ENCODE results near the gene MCFD2.

Gene MCFD2

DNA sequence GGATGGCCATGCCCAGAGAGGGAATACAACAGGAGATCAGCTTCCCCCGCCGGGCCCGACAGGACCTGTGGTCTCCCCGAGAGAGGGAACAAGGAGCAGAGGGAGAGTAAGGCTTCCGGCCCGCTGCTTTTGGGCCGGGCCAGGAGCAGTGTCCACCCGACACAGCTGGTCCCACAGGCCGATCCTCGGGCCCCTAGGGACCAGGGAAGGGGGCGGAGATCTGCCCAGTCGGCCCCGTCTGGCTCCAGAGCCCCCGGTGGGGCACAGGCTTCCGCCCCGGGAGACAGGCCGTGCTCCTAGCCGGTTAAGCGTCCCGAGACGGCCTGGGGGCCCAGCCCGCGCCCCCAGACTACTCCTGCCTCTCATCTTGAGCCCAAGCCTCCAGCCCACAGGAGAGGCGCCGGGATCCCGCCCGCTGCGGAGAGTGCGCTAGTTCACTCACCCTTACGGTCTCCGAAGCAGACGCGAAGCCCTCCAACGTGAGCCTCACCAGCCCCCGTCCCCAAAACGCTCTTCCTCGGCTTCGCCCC lies at the start of gene MCFD2:
Gene MCFD2 (minus strand): TSS at position 526 of the 530 bp plus-strand sequence. CDS start 6,635 bp downstream, outside the sequence.
- no peak for DNase-seq

DNA sequence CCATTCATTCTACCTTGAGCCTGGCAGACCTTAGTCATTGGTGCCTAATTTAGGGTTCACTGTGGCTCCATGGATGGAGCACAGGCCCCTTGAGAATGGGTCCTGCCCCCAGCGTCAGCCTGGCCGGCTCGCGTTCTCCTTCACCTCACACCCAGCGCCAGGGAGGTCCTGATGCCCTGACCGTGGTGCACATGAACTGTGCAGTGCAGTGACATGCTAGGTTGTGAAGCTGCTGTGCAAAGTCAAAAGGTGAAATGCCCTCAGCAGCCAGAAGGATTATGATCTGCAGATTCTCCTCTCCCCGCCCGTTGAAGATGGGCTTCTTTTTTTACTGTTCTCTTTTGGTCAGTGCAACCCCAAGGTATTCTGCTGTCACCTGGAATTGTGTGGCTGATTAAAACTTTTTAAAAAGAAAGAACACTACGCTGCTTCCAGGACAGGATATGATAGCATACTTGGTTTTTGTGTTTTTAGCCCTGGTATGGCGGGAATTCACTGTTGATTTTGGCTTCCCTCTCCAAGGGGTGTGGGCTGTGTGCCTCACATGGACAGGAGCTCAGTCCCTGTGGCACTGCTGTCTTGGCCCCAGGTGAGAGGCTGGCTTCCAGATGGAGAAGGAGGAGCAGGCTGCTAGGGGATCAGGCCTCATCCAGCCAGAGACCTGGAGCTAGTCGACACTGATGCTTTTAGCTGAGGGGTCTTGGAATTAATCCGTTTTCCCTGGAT lies 49.4 kb upstream of the MCFD2 start:
- no peak for DNase-seq

DNA sequence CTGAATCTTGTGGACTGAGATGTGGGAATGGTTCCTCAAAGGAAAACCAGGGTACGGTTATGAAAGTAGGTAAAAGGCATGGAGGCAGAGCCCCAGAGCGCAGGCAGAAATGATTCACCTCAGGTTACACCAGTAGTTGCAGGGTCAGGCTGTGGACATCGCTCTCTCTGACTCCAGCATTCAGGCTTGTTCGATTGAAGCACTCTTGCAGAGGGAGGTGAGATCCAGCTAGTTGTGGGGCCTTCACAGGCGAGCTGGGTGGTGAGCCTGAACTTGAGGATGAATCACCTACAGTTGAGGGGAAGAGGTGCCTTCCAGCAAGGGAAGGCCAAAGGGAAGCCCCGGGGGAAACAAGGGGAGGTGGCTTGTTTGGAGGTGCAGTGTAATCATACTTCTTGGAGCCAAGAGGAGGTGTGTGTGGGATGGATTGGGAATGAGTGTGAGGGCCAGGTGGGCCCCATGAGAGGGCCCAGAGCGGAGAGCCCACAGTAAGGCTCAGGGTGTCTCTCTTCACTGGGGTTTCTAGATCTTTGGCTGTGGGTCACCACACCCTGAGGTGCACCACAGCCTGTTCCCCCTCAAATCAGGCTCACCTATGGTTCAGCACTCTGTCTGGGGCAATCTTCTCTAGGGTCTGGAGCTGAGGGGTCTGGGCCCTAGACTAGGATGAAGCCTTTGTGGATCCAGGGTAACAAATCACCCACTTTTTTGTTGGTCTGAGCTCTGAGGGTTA lies 48.5 kb upstream of the MCFD2 start:
- no peak for DNase-seq

DNA sequence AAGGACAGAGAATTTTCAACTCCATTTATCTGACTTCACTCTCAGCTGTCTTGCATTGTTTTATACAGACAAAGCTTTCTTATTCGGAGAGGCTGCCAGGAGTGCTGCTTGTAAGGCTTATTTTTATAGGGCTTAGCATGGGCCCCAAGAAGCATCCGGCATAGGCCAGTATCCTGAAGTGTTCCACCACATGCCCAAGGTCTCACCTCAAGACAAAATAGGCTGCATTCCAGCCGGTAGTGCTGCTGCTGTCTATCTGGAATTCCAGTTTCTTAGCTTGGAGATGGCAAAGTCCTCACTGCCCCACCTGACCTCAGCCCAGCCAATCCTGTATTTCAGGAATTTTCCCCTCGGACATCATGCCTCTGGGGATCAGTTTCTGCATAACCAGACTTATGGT lies 47.6 kb upstream of the MCFD2 start:
- DNase-seq = no peak

DNA sequence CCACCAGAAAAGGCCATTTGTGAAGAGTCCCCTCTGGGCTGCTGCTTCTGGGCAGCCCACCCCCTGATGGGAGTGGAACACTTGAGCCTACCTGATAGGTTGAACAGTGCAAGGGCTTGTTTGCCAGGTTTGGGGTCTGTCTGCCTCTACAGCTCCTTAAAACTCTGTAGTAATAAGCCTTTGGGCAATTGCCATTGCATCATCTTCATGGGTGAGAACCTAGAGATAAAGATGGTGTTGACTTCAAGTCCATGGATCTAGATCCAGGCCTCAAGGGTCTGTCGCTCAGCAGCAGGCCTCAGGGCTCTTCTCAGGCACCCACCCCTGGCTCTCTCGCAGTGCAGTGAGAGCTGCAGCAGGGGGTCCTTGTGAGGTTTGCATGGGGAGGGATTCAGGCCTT lies 47.1 kb upstream of the MCFD2 start:
- DNase-seq = no peak

DNA sequence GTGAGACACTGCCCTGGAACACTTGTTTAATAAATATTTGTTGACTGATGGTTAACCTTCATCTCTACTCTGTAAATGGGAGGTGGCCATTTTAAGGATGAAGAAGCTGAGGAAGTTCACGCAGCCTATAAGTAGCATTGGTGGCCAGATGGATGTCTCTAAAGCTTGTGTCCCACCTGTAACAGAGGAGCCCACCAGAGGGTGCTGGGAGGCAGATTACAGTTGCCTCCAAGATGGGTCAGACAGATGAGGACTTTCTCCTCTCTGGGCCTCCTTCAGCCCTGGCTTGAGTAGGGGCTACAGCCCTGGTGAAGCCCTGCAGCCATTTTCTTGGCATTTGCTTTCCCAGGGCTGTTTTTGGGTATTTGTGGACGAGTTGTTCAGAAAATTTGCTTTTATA lies 45.0 kb upstream of the MCFD2 start:
- no peak for DNase-seq

DNA sequence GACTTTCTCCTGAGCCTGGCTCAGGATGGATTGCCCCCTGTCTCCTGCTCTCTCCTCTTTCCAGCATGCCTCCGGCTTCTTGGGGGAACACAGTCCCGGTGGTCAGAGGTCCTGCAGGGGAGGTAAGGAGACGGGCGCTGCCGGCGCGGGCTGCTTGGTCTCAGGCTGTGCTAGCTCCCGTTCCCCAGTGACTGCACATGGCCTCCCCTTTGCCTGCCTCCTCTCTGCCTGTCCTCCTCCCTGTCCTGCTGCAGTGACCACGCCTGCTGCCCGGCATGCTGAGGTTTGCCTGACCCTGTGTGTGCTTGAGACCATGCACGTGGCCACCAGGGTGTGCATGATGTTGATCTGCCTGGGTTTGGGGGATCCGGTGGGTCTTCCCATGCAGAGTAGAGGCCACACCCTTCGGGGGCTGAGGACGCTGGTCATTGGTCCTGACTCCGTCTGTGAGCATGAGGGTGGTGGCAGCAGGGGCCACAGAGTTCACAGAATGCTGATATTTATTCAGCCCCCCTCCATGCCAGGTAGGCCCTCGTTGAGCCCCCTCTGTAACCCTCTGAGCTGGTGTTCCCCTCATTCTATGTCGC lies 42.9 kb upstream of the MCFD2 start:
- DNase-seq = no peak

DNA sequence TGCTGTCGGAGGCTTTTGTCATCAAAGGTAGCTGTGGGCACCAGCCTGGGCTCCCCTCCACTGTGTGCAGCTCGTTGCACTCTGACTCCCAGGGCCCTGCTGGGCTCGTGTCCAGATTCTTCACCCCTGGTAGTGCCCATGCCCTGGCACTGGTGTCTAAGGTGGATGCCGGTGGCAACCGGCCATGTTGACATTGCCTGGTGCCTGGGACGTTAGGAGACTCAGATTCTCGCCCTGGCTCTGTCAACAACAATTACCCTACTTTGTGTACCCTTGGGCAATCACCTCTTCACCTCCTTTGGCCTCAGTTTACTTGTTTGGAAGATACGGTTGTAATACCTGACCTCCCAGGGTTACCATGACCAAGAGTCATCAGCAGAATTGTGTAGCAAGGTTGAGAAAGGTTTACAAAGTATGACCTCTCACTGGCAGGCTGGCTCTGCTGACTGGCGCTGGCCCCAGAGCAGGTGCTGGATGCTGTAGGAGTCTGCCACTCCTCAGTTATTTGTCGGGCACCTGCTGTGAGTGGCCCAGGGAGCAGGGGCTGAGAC lies 41.5 kb upstream of the MCFD2 start:
- no peak for DNase-seq

DNA sequence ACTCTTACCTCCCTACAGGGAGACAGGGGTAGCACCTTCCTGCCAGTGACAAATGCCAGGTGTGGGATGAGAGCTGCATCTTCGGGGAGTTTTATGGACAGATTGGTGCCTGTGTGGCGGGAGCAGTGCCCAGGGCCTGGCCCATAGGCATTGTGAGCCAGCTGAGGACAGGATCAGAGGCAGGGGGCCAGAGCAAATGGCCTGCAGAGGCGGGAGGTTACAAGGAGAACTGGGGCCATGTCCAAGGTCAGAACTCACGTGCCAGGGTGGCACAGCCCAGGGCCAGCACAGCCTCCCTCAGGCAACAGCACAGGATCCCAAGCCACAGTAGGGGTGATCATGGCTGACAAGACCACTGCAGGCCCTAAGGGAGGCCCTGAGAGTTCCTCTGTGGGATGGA lies 40.2 kb upstream of the MCFD2 start:
- no peak for DNase-seq

DNA sequence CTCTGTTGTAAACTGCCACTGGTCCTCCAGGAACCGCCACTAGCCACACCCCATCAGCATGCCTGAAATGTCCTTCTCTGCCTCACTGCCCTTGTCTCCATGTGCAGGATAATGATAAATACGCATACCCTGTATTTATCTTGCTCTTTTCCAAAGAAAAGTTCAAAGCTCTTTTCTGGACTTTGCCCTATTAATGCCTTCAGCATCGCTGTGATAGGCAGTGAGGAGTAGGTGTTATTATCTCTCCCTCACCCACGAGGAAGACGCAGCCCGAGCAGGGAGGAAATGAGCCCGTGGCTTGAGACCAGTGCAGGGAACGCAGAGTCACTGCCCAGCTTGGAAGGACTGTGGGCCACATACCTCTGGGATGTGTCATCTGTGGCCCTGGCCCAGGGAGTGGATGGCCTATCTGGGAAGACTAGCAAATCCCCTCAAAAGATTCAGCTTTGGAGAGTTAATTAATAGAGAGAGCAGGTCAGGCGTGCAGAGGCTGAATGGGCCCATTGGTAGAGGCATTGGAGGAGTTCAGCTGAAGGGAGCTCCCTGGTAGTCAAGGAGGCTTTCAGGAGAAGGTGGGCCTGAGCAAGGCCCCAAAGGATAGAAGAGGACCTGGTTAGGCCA lies 39.5 kb upstream of the MCFD2 start:
- DNase-seq = peak; percentile 36

DNA sequence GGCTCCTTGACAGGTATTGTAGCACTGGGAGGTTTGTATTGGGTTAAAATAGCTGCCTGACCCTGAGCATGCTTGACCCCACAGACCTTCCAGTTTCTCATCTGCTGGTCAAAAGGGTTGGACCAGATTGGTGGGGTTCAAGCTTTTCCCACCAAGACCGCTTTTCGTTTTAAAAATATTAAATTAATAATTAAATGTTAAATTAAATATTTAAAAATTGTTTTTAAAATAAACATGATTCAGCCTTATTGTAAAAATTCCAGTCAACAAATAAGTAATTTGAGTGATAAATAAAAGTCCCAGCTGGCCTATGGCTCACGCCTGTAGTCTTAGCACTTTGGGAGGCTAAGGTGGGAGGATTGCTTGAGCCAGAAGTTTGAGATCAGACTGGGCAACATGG lies 36.6 kb upstream of the MCFD2 start:
- no peak for DNase-seq

DNA sequence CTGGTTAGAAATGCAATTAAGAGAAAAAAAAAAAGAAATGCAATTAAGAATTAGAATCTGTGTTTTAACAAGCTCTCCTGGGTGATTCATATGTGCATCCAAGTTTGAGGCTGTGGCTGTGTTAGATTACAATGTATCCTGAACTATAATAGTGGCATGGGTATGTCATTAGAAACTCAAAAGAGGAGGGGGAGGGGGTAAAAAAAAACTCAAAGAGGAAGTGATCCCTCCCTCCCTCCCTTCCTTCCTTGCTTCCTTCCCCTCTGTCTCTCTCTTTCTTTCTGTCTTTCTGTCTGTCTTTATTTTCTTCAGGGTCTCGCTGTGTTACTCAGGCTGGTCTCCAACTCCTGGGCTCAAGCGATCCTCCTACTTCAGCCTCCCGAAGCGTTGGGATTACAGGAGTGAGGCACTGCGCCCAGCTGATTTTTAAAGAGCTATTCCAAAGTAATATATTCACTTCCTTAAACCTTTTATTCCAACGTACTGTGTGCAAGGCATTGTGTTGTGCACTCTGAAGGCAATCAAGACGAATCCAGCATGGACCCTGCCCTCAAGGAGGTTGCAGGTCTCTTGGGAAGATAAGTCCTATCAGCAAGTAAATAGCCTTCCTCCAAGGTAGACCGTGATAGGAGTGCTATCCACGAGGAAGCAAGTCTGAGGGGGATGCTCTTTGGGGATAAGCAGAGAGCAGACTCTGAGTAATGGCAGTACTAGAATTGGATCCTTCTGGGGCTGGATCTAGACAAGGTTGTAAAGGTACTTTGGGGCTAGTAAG lies 35.9 kb upstream of the MCFD2 start:
- DNase-seq = no peak

DNA sequence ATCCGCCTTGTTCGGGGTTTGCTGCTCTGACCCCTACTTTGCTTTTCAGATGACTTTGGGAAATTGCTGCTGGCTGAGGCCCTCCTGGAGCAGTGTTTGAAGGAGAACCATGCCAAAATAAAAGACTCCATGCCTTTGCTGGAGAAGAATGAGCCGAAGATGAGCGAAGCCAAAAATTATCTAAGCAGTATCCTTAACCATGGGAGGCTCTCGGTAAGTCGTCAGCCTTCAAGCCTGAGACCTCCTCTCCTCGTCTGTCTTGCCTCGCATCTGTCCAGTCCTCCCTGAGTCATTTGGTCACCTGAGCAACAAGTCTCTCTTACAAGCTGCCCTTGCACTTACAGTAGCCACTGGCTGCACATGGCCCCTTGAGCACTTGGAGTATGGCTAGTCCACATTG lies 34.7 kb upstream of the MCFD2 start:
- DNase-seq = no peak

DNA sequence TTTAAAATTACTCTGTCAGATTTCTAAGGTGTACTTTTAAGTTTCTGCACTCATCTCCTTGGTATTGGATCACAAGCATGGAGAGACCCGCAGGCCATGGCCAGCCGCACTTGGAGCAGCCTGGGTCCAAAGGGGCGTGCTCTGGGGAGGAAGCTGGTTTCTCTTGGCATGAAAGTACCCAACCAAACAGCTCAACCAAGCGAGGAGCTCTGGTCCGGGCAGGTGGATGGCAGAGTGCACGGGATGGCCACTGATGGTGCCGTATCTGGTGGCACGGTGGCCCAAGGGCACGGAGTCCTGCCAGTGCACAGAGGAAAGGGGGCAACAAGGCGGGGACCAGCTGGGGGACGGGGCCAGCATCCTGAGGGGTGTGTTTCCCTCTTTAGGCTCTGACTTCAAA lies 32.2 kb upstream of the MCFD2 start:
- no peak for DNase-seq

DNA sequence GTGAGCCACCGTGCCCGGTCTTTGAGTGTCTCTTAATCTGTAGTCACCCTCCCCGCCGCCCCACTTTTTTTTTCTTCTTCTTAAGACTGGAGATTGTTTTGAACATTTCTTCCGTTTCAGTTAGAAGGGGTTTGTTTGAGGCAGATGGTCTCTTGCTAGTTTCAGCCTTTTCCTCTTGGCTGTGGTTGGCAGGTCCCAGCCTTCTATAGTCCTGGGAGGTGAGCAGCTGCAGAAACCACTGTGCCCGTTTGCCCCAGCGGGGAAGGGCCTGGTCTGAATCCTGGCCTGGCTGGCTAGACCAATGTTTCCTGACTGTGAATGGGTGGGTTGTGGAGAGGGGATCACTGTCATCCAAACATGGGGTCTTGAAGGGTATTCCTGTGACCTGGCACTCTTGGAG lies 30.1 kb upstream of the MCFD2 start:
- no peak for DNase-seq

DNA sequence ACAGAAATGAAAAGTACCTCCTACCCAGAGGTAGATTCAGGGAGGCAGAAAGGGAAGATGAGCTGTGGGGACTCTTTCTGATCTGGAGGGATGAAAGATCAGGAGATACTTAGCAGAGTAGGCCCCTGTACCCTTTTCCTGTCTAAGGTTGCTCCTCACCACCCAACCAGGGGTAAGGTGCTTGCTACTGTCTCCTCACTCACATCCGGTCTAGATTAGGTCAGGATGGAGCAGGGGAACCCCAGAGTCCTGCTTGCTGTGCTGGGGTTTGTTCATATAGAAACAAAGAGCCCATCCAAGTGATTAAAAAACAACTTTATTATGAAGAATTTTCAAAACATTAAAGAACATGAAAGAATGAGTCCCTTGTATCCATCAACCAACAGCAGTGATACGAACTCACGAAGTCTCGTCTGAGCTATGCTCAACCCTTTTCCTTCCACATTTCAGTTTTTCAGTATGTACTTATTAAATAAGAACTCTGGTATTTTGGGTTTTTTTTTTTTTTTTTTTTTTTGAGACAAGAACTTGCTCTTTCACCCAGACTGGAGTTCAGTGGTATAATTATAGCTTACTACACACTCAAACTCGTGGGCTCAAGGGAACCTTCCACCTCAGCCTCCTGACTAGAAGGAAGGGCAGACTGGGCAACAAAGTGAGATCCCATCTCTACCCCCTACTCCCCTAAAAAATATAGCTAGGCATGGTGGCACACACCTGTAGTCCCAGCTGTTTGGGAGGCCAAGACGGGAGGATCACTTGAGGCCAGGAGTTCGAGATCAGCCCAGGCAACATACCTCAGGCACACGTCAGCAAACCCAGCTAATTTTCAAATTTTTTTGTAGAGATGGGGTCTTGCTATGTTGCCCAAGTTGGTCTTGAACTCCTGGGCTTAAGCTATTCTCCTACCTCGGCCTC lies 28.5 kb upstream of the MCFD2 start:
- no peak for DNase-seq

DNA sequence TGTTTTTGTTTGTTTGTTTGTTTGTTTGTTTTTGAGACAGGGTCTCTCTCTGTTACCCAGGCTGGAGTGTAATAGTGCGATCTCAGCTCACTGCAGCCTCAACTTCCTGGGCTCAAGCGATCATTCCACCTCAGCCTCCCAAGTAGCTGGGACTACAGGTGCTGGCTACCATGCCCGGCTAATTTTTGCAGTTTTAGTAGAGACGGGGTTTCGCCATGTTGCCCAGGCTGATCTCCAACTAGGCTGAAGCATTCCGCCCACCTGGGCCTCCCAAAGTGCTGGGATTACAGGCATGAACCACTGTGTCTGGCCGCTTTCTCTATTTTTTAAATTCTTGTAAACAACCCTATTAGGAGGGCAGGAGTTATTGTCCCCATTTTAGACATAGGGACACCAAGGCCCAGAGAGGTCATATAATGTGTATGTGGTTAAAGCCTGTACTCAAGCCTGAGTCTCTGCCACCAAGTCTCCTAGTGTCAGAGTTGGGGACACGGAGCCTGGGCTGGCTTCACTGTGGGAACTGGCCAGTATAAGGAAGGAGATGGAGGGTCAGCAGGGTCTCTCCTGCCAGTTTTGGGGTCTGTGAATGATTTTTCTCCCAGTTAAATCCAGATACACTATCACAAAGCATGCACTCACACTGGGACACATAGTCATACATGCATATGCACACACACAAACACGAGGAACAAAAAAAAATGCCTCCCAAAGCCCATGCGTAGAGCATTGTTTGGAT lies 27.5 kb upstream of the MCFD2 start:
- no peak for DNase-seq

DNA sequence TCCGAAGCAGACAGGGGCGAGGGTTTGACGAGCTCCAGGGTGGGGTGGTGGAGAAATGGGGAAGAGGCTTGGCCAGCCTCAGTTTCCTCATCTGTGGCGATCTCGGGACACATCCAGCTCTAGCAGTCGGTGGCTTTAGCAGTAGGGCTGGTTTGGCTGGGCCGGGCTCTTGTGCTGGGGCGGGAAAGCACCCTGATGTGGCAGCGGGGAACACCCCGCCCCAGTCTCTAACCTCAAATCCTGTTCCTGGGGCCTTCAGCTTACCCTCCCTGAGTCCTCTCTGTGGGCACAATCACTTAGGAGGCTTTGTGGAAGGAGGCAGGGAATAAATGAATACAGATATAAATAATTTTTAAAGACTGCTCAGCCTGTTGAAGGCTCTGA lies 26.5 kb upstream of the MCFD2 start:
- DNase-seq = peak; percentile 54

DNA sequence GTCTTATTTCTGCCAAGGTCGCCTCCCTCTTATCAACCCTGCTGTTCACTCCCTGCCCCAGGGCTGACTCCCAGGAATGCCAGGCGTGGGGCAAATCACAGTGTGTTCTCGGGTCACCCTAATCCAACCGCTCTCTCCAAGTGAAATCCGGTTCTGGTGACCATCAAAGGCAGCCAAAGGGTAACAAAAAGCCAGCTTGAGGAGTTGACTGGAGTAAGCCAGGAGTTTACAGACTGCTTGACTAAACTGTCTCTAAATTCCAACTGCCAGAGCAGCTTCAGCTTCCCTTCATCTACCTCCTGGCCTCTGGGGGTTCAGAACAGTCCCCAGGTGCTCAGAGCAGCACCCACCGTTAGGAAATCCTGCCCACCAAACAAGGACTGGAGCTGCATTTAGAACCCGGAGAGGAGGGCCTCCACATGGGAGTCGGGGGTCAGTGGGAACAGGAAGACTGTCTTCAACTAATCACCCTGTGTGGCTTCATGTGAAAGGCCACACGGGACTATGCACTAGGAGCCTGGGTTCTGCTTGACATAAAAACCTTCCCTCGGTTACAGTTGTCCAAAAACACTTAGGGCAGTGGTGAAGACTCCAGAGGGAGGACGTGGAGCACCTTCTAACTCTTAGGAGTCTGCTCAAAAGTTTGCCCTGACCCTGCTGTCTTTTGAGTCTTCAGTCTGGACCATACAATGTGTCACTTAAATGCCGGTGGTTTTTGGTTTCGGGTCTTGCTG lies 24.2 kb upstream of the MCFD2 start:
- no peak for DNase-seq

DNA sequence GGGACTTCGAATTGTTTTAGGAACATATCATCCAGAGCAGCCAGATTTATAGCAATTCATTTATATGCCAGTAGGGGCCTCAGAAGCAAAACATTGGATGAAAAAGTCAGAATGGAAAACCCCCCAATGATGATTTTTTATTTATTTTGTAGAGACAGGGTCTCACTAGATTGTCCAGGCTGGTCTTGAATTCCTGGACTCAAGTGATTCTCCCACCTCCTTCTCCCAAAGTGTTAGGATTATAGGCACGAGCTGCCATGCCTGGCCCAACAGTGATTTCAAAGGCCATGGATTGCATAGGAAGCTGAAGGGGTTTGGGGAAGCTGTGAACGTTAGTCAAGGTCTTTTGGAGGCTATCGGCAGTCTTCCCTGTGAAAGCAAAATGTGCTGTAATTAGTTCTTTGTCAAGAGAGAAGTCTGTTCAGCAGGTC lies 21.9 kb upstream of the MCFD2 start:
- DNase-seq = no peak

All from hematopoietic multipotent progenitor cell treated with erythropoietin and hydrocortisone succinate and interleukin-3 and kit ligand, for 8 days (in vitro differentiated cells).